ENCODE data around the gene TRMT61A.
A peak's percentile ranks its signal among the peaks of the same experiment; 100 is the strongest.

The TRMT61A gene

GRCh38 chr14:103543721-103544387 lies 14.9 kb downstream of the TRMT61A start:
- peaks cover 2% of the 10 kb centered on the region for H3K27me3 Mint-ChIP-seq
- ATAC-seq, result no peak
- DNase-seq, result no peak

DNA sequence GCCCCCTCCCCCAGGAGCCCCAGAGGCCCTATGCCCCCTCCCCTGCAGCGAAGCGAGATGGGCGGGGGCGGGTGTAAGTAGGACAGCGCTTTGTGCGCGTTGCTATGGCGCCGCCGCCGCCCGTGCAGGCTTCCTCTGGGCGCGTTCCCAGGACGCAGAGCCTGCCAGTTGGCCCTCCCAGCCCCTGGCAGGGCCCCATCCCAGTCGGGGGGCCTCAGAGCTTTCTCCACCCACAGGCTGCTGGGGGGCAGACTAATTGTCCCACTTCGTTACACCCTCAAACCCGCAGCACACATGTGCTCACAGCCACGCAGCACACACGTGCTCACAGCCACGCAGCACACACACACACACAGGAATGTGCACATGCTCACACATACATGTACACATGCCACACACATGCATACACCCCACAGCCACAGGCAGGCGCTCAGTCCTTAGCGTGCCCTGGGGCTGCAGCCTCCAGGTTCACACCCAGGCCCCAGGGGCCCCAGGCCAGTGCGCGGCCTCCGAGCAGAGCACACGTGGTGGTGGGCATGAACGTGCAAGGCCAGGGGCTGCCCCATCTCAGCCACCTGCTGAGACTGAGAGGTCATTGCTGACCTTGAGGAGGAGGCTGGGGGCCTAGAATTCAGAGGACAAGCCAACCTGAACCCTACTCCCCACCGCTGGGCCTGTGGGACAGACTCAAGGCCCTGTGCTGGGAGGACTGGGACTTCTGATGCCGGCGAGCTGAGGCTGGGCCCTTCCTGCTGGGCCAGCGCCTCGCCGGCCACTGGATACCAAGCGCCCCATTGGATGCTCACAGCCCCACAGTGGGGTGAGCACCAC lies 15.6 kb downstream of the TRMT61A start:
- Mint-ChIP-seq H3K4me3 (no peak overlapping the region), H3K36me3 (ENCODE audit: low read depth) (no peaks in the 10 kb centered on the region), H3K27ac (no peak overlapping the region), H3K9me3 (no peaks in the 10 kb centered on the region), H3K27me3 (no peaks in the 10 kb centered on the region), H3K4me1 (no peaks in the 10 kb centered on the region)
- DNase-seq (no peak), ATAC-seq (no peak)

More at GRCh38 chr14:103543721-103544387, 14.9 kb downstream of the TRMT61A start:
- no peak overlapping the region for H3K4me3 Mint-ChIP-seq
- no peaks in the 10 kb centered on the region for H3K9me3 Mint-ChIP-seq
- no peaks in the 10 kb centered on the region for H3K4me1 Mint-ChIP-seq
- no peaks in the 10 kb centered on the region for H3K36me3 Mint-ChIP-seq (ENCODE audit: low read depth)
- H3K27ac Mint-ChIP-seq, result no peak overlapping the region

DNA sequence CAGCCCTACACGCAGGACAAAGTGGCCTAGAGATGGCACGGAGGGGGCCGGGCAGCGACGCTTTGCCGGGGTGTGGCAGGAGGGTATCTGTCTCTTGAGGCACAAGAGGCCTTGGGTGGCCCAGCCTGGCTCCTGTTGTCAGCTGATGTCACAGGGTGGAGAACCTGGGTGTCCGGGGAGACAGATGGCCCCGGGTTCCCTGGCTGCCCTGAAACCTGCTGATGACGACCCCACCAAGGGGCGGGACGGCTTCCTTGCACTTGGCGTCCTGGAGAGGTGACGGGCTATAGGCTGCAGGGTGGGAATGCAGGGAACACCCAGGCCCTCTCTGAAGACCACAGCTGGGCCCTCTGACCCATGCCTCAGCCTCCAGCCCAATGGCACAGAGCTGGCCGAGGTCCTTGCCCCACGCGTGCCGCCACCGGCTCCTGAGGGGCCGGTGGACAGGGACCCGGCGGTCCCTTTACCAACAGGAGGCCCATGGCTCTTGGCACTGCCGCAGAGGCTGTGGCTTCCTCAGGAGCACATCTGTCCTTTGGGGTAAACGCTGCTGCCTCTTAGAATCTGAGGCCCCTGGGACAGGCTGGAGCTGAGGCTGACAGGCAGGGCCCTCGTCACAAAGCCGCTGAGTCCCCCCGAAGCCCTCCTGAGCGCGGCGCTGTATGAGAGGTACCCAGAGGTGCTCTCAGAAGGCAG lies 16.4 kb downstream of the TRMT61A start:
- Mint-ChIP-seq H3K9me3 (no peaks in the 10 kb centered on the region), H3K36me3 (ENCODE audit: low read depth) (no peaks in the 10 kb centered on the region), H3K4me1 (no peaks in the 10 kb centered on the region), H3K27ac (no peak overlapping the region), H3K4me3 (no peak overlapping the region), H3K27me3 (no peaks in the 10 kb centered on the region)
- no peak for DNase-seq
- ATAC-seq, result no peak

- H3K27ac Mint-ChIP-seq, result no peak overlapping the region
- no peaks in the 10 kb centered on the region for H3K36me3 Mint-ChIP-seq (ENCODE audit: low read depth)
- H3K27me3 Mint-ChIP-seq, result no peaks in the 10 kb centered on the region
- no peaks in the 10 kb centered on the region for H3K9me3 Mint-ChIP-seq
- no peak for ATAC-seq
- H3K4me3 Mint-ChIP-seq, result no peak overlapping the region
- no peak for DNase-seq
- no peaks in the 10 kb centered on the region for H3K4me1 Mint-ChIP-seq
Measured at GRCh38 chr14:103545915-103546651, 17.1 kb downstream of the TRMT61A start.

DNA sequence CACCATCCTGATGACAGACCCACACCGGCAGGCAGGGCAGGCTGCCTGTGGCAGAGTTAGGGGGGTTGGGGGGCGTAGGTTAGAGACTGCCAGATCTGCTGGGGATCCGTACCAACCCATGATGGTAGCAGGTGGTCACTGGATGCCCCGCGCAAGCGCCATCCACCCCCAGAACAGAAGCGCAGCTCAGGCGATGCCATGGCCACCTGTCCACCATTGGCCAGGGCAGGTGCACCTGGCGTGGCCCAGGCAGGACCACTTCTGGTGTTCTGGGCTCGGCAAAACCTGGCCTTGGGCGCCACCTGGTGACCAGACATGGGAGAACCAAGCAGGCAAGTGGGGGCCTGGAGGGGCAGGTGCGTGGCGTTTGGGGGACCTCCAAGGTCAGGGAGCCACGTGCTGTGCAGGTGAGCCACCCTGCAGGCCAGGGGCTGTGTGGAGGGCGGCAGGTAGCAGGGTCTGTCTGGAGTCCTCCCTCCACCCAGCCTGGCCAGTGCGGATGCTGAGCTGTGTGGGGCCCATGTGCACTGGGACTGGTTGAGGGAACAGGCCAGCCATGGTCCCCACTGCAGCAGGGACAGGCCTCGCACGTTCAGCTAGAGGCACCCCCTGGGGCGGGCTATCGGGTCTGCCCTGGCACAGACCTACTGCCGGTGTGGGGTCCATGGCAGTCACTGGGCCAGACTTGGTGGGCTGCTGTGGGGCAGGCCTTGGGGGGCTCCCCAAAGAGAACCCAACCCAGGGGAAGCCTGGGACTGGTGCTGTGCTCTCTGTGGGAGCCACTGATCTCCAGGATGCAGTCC lies 17.9 kb downstream of the TRMT61A start:
- peak; percentile 60 for ATAC-seq
- DNase-seq, result peak; percentile 81
- H3K36me3 Mint-ChIP-seq (ENCODE audit: low read depth), result no peaks in the 10 kb centered on the region
- no peaks in the 10 kb centered on the region for H3K9me3 Mint-ChIP-seq
- H3K4me1 Mint-ChIP-seq, result no peaks in the 10 kb centered on the region
- no peak overlapping the region for H3K4me3 Mint-ChIP-seq
- no peaks in the 10 kb centered on the region for H3K27me3 Mint-ChIP-seq
- no peak overlapping the region for H3K27ac Mint-ChIP-seq

DNA sequence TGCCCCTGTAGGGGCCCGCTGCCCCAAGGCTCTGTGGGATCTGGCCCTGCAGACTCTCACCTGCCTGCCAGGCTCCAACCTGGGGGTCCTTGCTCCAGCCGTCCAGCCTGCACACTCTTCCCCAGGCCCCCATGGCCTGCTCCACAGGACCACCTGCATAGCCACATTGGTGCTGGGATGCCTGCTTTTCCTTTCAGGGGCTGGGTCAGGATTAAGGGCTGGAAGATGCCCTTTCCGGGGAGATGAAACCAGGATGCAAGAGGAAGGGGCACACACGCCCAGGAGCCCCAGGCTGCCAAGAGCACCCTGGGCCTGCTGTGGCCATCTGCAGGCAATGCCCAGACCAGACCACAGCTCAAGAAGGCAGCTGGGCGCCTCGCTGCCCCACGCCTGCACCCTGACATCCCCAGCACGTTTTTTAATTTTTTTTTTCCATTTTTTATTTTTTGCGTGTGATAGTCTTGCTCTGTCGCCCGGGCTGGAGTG lies 18.5 kb downstream of the TRMT61A start:
- ATAC-seq (no peak), DNase-seq (no peak)
- H3K4me3 Mint-ChIP-seq, result no peak overlapping the region
- H3K4me1 Mint-ChIP-seq, result no peaks in the 10 kb centered on the region
- H3K27ac Mint-ChIP-seq, result no peak overlapping the region
- H3K36me3 Mint-ChIP-seq (ENCODE audit: low read depth), result no peaks in the 10 kb centered on the region
- H3K27me3 Mint-ChIP-seq, result no peaks in the 10 kb centered on the region
- H3K9me3 Mint-ChIP-seq, result no peaks in the 10 kb centered on the region

DNA sequence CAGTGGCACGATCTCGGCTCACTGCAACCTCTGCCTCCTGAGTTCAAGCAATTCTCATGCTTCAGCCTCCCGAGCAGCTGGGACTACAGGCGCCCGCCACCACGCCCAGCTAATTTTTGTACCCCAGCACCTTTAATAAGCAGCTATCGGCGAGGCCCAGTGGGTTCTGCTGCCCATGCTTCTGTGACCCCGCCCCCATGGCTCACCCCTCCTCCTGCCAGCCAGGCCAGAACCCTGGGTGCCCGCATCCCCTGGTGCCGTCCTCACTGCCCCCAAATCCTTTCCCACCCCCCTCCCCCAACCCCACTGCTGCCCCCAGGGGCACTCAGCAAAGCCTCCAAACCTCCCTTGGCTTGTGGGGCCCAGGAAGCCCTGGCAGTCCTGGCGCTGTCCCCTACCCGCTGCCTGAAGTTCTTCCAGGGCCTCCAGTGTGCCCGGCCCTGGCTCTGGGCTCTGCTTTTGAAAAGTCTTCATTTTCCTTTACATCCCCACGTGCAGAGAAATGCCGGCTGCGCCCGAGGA lies 19.0 kb downstream of the TRMT61A start:
- no peak for DNase-seq
- no peak overlapping the region for H3K4me3 Mint-ChIP-seq
- ATAC-seq, result no peak
- no peaks in the 10 kb centered on the region for H3K9me3 Mint-ChIP-seq
- H3K27ac Mint-ChIP-seq, result no peak overlapping the region
- no peaks in the 10 kb centered on the region for H3K4me1 Mint-ChIP-seq
- H3K36me3 Mint-ChIP-seq (ENCODE audit: low read depth), result no peaks in the 10 kb centered on the region
- H3K27me3 Mint-ChIP-seq, result no peaks in the 10 kb centered on the region

DNA sequence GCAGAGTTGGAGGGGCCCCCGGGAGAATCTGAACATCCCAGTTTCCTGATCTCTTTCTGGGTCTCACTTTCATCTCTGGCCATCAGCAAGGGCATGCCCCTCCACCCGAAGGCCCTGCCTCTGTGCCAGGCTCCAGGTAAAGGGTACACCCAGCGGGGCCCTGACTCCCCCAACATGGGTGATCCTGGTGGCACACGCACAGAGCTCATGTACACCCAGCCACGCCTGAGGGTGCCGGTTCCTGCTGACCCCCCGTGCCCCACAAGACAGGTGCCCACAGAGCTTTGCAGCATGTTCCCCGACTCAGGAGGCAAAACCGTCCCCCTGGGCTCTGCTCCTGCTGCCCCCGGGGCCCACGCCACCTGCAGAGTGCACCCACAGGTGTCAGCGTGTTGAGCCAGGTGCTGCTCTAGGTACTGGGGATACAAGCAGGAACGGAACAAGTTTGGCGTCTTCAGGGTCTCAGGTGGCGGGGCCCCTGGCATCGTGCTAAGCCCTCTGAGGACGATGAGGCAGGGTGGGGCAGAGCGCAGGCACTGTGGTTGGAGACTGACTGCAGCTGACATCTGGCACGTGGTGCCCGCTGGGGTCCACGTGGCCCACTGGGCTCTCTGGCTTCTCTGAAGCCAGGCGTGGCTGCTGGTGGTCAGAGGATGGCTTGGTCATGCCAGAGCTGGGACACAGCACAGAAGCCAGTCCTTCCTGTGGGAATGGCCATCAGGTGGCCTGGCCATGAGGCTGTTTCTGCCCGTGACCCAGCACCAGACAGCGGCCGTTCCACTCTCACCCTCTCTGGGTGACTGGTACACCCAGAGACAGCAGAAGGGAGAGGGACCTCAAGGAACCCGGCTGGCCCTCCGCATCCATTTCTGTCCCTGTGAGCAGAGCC lies 19.7 kb downstream of the TRMT61A start:
- Mint-ChIP-seq H3K4me1 (no peaks in the 10 kb centered on the region), H3K27ac (no peak overlapping the region), H3K36me3 (ENCODE audit: low read depth) (no peaks in the 10 kb centered on the region), H3K27me3 (no peaks in the 10 kb centered on the region), H3K9me3 (no peaks in the 10 kb centered on the region), H3K4me3 (no peak overlapping the region)
- DNase-seq (no peak), ATAC-seq (no peak)

GRCh38 chr14:103549361-103550311 lies 20.6 kb downstream of the TRMT61A start:
- Mint-ChIP-seq H3K27me3 (no peaks in the 10 kb centered on the region), H3K36me3 (ENCODE audit: low read depth) (no peaks in the 10 kb centered on the region), H3K9me3 (no peaks in the 10 kb centered on the region), H3K4me3 (no peak overlapping the region), H3K4me1 (no peaks in the 10 kb centered on the region), H3K27ac (no peak overlapping the region)
- DNase-seq (no peak), ATAC-seq (no peak)

DNA sequence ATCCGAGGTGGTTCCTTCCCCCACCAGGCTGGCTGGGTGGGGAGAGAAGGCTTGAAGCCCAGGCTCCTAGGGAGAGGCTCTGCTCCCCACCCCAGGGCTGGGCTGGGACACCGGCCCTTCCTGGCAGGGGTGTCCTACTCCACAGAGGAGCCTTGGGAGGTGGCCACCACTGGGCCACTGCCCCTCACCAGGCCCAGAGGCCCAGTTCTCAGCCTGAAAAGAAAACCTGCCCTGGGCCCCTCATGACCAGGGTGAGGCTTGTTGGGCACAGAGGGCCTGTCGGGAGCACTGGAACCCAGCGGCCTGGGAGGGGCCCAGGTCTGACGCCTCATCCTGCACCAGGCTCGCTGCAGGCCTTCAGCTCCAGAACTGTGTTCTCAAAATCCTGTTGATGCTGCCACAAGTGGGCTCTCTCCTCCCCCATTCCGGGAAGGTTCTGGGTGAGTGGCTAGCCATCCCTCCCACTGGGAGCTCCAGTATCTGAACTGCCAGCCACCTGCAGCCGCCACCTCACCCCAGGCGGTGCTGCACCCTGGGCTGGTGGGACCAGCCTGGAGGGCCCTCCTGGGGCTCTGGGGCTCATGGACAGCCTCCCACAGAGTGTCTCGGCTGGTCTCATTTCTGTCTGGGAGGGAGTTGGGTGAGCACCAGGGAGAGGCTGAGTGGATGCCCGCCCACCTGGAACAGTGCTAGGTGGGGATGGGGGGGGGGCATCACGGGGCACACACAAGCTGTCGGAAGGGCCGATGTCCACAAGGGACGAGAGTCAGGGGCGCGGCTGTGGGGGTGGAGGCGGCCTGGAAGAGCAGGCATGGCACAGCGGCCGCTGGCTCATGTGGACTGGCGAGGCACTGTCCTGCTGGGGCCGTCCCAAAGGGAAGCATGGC lies 21.7 kb downstream of the TRMT61A start:
- H3K9me3 Mint-ChIP-seq, result no peaks in the 10 kb centered on the region
- DNase-seq (no peak), ATAC-seq (no peak)
- H3K27me3 Mint-ChIP-seq, result no peaks in the 10 kb centered on the region
- no peaks in the 10 kb centered on the region for H3K36me3 Mint-ChIP-seq (ENCODE audit: low read depth)
- no peaks in the 10 kb centered on the region for H3K4me1 Mint-ChIP-seq
- no peak overlapping the region for H3K4me3 Mint-ChIP-seq
- H3K27ac Mint-ChIP-seq, result no peak overlapping the region

DNA sequence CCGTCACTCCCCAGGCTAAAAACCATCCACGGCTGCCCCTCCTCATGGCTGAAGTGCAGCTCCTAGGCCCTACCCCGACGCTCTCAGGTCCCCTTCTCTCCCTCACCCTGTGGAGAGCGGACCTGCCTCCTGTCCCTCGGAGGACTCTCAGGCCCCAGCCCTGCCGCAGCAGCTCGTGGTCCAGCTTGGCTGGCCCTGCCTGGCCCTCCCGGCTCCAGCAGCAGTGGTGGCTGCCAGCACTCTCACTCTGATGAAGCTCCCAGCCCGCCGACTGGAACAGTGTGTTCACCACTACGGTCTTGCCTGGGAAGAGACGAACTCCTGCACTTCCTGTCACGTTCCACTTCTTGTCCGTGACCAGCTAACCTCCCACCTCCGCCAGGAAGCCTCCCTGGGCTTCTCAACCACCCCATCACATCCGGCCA lies 22.4 kb downstream of the TRMT61A start:
- no peak for DNase-seq
- H3K4me3 Mint-ChIP-seq, result no peak overlapping the region
- no peak overlapping the region for H3K27ac Mint-ChIP-seq
- no peaks in the 10 kb centered on the region for H3K36me3 Mint-ChIP-seq (ENCODE audit: low read depth)
- no peaks in the 10 kb centered on the region for H3K27me3 Mint-ChIP-seq
- peaks cover 2% of the 10 kb centered on the region for H3K4me1 Mint-ChIP-seq
- no peak for ATAC-seq
- H3K9me3 Mint-ChIP-seq, result no peaks in the 10 kb centered on the region
